ENCODE data around the gene EXOC3.

GRCh38 chr5:434443-435146 is 8.4 kb upstream of the EXOC3 start:
- TF ChIP-seq EZH2 (IDR thresholded peaks at IDR 0.05; ENCODE audit: insufficient read depth, poor library complexity, severe bottlenecking) = no peak
- no peak for TF ChIP-seq EZH2phosphoT487 (IDR thresholded peaks at IDR 0.05; ENCODE audit: insufficient read depth, low read depth)

Measured in GM23248 (cell line).